Fibroblast of lung (primary cell): ENCODE measurements around the gene MEGF9. TPM values are rescaled to one million over a fixed set of nuclear protein-coding genes. Genes with fewer than 3 reads are reported as not detected.

ENCODE experiments used
- DNase-seq, 2 donors: peaks; one replicate each; pipeline versions ENCODE4 v3.0.0 to v3.0.0-alpha.2; 2010; ENCODE audit warnings: low read depth in 2 of 2
- H2AFZ ChIP-seq: 2 replicates; pipeline ENCODE4 v1.5.1; 2012; ENCODE audit warnings: low read length, control low read depth, inconsistent platforms
- H3K27ac ChIP-seq: 2 replicates; pipeline ENCODE4 v1.5.1; 2011; ENCODE audit warnings: low read length, control low read depth; ENCODE audit not compliant: insufficient read depth
- H3K27me3 ChIP-seq: 2 replicates; pipeline ENCODE4 v1.5.1; 2011; ENCODE audit warnings: mild to moderate bottlenecking, low read length; ENCODE audit not compliant: control insufficient read depth, insufficient read depth
- H3K36me3 ChIP-seq: 2 replicates; pipeline ENCODE4 v1.5.1; 2011; ENCODE audit warnings: low read length; ENCODE audit not compliant: control insufficient read depth, insufficient read depth
- H3K4me1 ChIP-seq: 2 replicates; pipeline ENCODE4 v1.5.1; 2011; ENCODE audit warnings: low read length; ENCODE audit not compliant: control insufficient read depth, insufficient read depth; ENCODE audit errors: extremely low read depth
- H3K4me2 ChIP-seq: 2 replicates; pipeline ENCODE4 v1.5.1; 2011; ENCODE audit warnings: low read length, control low read depth; ENCODE audit not compliant: insufficient read depth; ENCODE audit errors: extremely low read depth
- H3K4me3 ChIP-seq, 4 experiments: fragments of 200-600 bp in 1 of 4; sonication (generic) in 1 of 4; replicated peaks in 1 of 4; 2 replicates each; pipeline ENCODE4 v1.5.1; 2011 to 2016; ENCODE audit warnings: low read length in 4 of 4, low read depth in 3 of 4, mild to moderate bottlenecking in 3 of 4, control low read depth in 2 of 4, inconsistent platforms in 1 of 4, mixed read lengths in 1 of 4; ENCODE audit not compliant: insufficient read depth in 1 of 4; ENCODE audit errors: control extremely low read depth in 1 of 4
- H3K79me2 ChIP-seq: 2 replicates; pipeline ENCODE4 v1.5.1; 2012; ENCODE audit warnings: mild to moderate bottlenecking, low read length, inconsistent platforms; ENCODE audit not compliant: control insufficient read depth, insufficient read depth
- H3K9ac ChIP-seq: 2 replicates; pipeline ENCODE4 v1.5.1; 2011; ENCODE audit warnings: mild to moderate bottlenecking, low read length, control low read depth; ENCODE audit not compliant: insufficient read depth
- H3K9me3 ChIP-seq: 2 replicates; pipeline ENCODE4 v1.5.1; 2012; ENCODE audit warnings: low read depth, low read length; ENCODE audit not compliant: control insufficient read depth, insufficient read depth
- H4K20me1 ChIP-seq: 2 replicates; pipeline ENCODE4 v1.5.1; 2011; ENCODE audit warnings: low read length; ENCODE audit not compliant: control insufficient read depth, insufficient read depth; ENCODE audit errors: extremely low read depth
- EZH2 ChIP-seq: IDR thresholded peaks from 2 replicates; pipeline ENCODE4 v1.5.1; 2012; ENCODE audit warnings: low read length, control low read depth, mild to moderate bottlenecking; ENCODE audit errors: missing control alignments
- polyA plus RNA-seq, 2 donors: library from polyadenylated mRNA; depleted of rRNA in 1 of 2; stranded (reverse) in 1 of 2; unstranded in 1 of 2; fragments of >200 nt; gene quantifications; 2 replicates each; pipeline ENCODE4 v1.2.1, GENCODE V29; 2011 to 2012; ENCODE audit warnings: missing spikeins in 1 of 2
- total RNA-seq: library from RNA; depleted of rRNA; stranded (reverse); fragments of >200 nt; gene quantifications from 2 replicates; pipeline ENCODE4 v1.2.1, GENCODE V29; 2014
- TF ChIP-seq, protein P1 (sequence below), 2 donors: IDR thresholded peaks in 1 of 2; conservative IDR thresholded peaks in 1 of 2; 1 replicate in 1 of 2; 2 replicates in 1 of 2; pipeline ENCODE4 v1.5.1; 2011 to 2012; ENCODE audit warnings: low read length in 2 of 2, control low read depth in 1 of 2, inconsistent platforms in 1 of 2, low read depth in 1 of 2, mild to moderate bottlenecking in 1 of 2

Gene MEGF9
- total and polyA plus RNA-seq, 2 donors (not counting 1 experiment from before 2014, with no cell fraction given) = 15.8 to 24.9 TPM

DNA sequence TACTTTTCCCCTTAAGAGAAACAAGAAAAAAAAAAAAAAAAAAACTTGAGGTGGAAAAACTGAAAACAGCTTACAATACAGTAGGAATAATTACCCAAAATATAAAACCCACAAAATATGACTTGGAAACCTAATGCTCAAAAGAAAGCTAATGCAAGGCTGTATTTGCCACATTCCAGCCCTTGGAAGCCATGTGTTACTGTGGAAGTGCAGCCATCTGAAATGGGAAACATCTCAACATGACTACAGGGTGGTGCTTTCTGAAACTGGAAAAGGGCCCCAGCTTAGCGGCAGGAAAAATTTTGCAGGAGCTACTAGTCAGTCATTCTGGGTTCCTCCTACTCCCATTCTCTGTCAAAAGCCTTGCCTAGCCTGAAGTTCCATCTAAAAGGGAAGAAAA, 154.7 kb downstream of the MEGF9 start:
- Histone ChIP-seq H3K27ac (no peak overlapping the region), H3K4me1 (no peaks in the 10 kb centered on the region), H3K79me2 (peaks cover 14% of the 10 kb centered on the region), H2AFZ (no peak overlapping the region), H3K4me3 (no peak overlapping the region), H3K9ac (no peak overlapping the region), H3K4me2 (no peak overlapping the region), H3K9me3 (no peaks in the 10 kb centered on the region), H4K20me1 (no peaks in the 10 kb centered on the region), H3K36me3 (peaks cover 2% of the 10 kb centered on the region), H3K27me3 (no peaks in the 10 kb centered on the region)
- DNase-seq = no peak
- TF ChIP-seq, protein P1, sequence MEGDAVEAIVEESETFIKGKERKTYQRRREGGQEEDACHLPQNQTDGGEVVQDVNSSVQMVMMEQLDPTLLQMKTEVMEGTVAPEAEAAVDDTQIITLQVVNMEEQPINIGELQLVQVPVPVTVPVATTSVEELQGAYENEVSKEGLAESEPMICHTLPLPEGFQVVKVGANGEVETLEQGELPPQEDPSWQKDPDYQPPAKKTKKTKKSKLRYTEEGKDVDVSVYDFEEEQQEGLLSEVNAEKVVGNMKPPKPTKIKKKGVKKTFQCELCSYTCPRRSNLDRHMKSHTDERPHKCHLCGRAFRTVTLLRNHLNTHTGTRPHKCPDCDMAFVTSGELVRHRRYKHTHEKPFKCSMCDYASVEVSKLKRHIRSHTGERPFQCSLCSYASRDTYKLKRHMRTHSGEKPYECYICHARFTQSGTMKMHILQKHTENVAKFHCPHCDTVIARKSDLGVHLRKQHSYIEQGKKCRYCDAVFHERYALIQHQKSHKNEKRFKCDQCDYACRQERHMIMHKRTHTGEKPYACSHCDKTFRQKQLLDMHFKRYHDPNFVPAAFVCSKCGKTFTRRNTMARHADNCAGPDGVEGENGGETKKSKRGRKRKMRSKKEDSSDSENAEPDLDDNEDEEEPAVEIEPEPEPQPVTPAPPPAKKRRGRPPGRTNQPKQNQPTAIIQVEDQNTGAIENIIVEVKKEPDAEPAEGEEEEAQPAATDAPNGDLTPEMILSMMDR (conservative IDR thresholded peaks at IDR 0.05 in 1 of 2, IDR thresholded peaks at IDR 0.05 in 1 of 2; ENCODE audit: low read depth in 1 of 2, low read length in 2 of 2) = no peak
- TF ChIP-seq EZH2 = no peak

DNA sequence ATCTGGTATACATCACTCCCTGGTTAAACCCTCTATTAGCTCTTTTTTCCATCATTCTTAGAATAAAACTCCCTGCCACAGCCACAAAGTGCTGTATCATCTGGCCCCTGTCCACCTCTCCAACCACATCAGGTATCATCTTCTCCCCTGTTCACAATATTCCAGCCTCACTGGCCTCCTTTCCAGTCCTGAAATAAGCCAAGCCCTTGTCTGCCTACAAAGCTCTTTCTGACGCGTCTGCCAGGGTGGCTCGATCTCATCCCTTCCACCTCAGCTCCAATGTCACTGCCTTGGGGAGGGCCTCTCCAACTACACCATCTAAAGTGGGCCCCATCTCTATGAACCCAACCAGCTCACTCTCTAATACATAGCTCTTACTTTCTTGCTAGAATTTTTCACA, 155.8 kb downstream of the MEGF9 start:
- Histone ChIP-seq H3K4me2 (no peak overlapping the region), H2AFZ (no peak overlapping the region), H3K4me3 (no peak overlapping the region), H3K4me1 (no peaks in the 10 kb centered on the region), H4K20me1 (no peaks in the 10 kb centered on the region), H3K27ac (no peak overlapping the region), H3K9me3 (no peaks in the 10 kb centered on the region), H3K9ac (no peak overlapping the region), H3K36me3 (peaks cover 2% of the 10 kb centered on the region), H3K79me2 (peaks cover 13% of the 10 kb centered on the region), H3K27me3 (no peaks in the 10 kb centered on the region)
- no peak for DNase-seq
- TF ChIP-seq, protein P1 (conservative IDR thresholded peaks at IDR 0.05 in 1 of 2, IDR thresholded peaks at IDR 0.05 in 1 of 2; ENCODE audit: low read depth in 1 of 2, low read length in 2 of 2) = no peak
- no peak for TF ChIP-seq EZH2

DNA sequence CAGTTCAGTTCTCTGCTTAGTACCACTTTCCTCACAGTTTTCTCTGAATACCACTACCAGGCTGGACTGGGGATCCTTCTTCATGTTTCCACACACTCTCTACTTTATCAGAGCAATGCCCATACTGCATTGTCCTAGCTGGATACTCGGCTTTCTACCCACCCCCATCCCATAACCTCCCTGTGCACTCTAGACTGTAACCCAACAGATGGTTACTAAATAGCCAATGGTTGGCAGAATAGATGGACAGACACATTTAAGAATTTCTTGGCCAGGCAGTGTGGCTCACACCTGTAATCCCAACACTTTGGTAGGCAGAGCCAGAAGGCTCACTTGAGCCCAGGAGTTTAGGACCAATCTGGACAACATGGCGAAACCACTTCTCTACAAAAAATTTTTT, 157.1 kb downstream of the MEGF9 start:
- peaks cover 2% of the 10 kb centered on the region for H3K36me3 ChIP-seq
- no peak for DNase-seq
- no peaks in the 10 kb centered on the region for H3K4me1 ChIP-seq
- H3K79me2 ChIP-seq = peaks cover 7% of the 10 kb centered on the region
- no peaks in the 10 kb centered on the region for H3K9me3 ChIP-seq
- H3K4me2 ChIP-seq = no peak overlapping the region
- no peak for TF ChIP-seq EZH2
- TF ChIP-seq, protein P1 (conservative IDR thresholded peaks at IDR 0.05 in 1 of 2, IDR thresholded peaks at IDR 0.05 in 1 of 2; ENCODE audit: low read depth in 1 of 2, low read length in 2 of 2) = no peak
- H4K20me1 ChIP-seq = no peaks in the 10 kb centered on the region
- H2AFZ ChIP-seq = no peak overlapping the region
- no peak overlapping the region for H3K4me3 ChIP-seq
- no peaks in the 10 kb centered on the region for H3K27me3 ChIP-seq
- no peak overlapping the region for H3K9ac ChIP-seq
- H3K27ac ChIP-seq = no peak overlapping the region
